Hematopoietic multipotent progenitor cell treated with erythropoietin and hydrocortisone succinate and interleukin-3 and kit ligand, for 6 days (in vitro differentiated cells): ENCODE measurements around the gene DOK5.
A peak's percentile ranks its signal among the peaks of the same experiment; 100 is the strongest.

Source experiments
- DNase-seq: peaks from one replicate; pipeline ENCODE4 v3.0.0-alpha.2; 2015

Gene DOK5

DNA sequence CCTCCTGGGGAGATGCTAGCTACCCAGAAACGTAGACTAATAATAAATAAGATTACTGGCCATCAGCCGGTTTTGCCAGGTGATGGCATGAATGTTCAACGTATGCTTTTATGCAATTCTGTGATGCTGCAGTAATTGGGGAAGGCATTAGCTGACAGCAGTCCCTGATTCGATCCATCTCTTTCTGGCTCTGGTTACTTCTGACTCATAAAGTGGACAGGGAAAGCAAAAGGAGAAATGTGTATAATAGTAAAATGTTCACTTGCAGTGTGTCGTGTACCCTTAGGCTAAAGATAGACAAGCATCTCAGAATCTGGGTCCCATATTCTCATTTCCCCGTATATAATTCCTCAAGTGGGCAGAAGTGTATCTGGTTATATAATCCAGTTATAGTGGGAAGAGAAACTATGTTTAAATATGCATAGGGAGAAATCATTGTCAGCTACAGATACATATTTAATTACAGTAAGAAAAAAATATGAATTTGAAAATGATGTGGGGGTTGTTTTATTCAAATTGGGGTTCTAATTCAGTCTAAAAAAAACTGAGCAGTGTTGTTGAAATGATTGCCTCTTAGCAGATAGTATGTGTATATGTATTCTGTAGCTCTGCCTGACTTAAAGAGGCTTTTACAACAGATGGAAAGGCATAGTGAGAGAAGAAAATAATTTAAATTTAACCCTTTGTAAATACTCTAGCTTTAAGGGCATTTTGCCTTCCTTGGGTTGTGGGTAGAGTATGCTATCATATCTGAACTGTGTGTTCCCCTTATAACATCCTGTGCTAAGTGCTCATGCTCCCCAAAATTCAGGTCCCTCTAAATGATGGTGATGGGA lies 40.6 kb downstream of the DOK5 start:
- no peak for DNase-seq

DNA sequence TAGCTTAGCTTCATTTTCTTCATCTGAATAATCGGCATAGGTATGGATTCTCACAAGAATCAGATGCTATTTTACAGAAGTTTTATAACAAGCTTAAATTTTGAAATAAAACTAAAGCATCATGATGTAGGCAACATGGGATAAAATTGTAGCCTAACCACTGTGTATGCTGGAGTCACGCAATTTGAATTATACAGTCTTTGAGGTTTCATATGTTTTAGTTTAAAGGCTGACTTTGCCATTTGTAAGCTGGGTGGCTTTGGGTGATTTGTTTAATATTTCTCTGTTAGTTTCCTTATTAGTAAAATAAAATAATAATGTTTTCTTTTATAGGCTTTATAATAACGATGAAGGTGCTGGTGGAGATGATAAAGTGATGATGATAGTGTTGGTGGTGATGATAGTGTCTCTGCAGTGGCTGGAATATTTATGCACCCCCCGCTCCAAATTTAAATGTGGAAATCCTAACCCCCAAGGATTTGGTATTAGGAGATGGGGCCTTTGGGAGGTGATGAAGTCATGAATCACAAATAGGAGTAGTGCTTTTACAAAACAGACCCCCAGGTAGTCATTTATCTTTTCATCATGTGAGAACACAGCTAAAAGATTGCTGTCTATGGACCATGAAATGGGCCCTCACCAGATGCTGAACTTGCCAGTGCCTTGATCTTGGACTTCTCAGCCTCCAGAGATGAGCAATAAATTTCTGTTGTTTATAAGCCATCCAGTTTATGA lies 42.0 kb downstream of the DOK5 start:
- no peak for DNase-seq

DNA sequence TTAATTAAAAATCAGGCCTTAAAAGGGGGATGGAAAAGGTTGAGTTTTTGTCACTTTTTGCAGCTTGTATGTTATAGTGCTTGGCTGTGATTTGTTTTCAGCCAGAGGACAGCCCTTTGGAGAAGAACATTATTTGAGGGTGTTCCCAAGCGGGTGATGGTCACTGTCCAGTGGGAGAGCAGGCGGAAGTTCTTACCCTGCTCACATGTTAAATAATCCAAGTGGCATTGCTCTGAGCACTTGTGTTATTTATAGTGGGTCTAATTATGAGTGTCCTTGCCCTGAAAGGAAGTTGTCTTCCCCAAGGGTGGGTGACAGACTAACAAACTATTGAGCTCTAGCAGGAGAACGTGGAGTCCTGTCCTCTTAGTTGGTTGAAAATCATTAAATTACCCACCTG lies 49.5 kb downstream of the DOK5 start:
- no peak for DNase-seq

DNA sequence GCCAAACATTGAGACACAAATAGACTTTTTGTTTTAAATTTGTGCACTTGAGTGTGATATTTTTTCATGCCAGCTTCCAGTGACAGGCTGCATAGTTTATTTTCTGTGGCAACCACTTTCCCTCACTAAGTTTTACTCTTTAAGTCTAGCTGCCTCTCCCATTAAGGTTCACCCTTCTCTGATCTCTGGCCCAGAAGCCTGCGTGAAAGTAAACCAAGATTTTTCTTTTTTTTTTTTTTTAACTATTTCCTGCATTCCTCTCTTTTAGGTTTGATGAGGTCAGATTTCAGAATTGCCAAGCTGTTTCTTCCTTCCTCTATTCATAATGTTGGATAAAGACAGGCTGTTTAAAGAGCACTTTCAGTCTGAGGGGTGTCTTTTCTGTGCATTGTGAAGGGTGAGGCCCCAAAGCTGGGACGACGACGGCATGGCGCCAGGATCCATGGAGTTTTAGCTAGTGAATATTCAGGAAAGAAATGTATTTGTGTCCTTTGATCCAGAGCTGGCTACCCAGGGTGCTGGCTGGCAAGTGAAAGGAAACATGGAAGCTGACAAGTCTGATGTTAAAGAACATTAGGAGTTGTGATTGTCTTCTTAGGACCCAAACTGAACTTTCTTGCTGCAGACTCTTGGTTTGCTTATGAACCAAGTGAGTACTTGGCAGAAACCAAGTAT lies 50.7 kb downstream of the DOK5 start:
- DNase-seq, result no peak

DNA sequence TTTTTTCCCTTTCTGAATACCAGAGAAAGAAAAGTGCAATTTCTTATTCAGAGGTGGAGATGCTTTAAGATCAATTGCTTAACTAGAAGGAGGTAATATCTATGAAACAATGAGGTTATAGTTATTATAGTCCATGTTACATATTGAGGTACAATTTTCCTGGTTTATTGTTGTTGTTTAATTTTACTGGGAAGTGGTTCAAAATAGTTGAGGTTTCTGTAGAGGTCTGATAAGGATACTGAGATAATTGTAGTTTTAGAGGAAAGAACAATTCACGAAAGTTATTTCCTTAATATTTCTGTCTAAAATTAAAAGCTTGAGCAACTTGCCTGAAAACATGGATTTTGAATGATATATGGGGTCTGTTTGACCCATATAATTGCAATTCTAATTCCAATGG lies 51.4 kb downstream of the DOK5 start:
- DNase-seq, result no peak

DNA sequence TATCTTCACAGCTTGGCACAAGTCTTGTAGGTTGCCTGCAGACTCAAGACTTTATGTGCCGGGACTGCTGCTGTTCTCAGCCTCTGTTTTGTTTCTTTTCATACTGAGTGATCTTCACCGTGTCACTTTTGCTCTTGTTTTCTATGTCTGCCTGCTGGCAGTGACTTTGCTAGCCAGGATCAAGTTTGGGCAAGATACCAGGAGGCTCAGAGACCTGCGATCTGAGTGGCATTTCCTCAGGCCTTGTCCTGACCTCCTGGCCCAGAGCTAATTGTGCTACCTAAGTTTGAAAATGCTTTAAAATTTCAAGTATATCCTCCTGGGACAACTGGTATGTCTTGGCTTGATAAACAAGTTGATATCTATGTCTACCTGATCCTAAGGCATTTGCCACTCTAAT lies 57.2 kb downstream of the DOK5 start:
- DNase-seq, result no peak

DNA sequence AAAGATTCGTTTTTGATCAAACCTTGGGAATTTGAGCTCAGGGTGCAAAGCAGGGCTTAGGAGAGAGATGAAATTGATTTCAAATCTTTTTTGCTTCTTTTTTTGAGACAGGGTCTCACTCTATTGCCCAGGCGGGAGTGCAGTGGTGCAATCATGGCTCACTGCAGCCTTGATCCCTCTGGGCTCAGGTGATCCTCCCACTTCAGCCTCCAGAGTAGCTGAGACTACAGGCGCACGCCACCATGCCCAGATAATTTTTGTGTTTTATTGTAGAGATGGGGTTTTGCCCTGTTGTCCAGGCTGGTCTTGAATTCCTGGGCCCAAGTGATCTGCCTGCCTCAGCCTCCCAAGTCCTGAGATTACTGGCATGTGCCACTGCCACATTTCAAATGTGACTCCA lies 58.7 kb downstream of the DOK5 start:
- DNase-seq, result no peak

DNA sequence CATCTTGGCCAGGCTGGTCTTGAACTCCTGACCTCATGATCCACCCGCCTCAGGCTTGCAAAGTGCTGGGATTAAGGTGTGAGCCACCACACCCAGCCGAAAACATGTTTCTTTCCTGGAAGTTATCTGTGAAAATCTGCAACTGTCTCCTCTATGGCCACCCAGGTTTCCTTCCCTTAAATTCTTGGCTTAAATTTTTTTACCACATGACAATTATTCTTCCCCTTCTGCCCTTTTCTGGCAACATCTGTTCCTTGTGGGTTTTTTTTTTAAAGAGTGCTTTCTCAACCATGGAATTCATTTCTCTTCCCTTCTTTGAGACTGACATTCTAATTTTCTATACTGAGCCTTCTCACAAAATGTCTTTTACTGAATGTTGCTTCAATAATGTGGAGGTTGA lies 59.6 kb downstream of the DOK5 start:
- DNase-seq, result peak; percentile 17

DNA sequence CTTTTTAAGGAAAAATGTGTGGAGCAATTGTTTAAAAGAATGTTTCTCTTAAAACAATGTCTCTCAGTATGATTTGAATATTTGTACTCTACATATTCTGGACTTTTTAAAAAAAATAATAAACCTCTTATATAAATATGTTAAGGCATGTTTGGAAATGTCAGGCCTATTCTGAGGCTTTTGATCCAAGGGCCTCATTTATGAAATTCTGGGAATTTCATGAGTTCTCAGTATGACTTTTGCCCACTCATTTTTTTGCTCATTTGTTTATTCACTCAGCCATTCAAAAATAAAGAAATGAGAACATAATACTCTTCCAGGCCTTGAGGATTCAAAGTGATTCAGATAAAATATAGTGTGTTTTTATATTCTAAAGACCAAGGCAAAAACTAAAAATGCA lies 60.4 kb downstream of the DOK5 start:
- no peak for DNase-seq

DNA sequence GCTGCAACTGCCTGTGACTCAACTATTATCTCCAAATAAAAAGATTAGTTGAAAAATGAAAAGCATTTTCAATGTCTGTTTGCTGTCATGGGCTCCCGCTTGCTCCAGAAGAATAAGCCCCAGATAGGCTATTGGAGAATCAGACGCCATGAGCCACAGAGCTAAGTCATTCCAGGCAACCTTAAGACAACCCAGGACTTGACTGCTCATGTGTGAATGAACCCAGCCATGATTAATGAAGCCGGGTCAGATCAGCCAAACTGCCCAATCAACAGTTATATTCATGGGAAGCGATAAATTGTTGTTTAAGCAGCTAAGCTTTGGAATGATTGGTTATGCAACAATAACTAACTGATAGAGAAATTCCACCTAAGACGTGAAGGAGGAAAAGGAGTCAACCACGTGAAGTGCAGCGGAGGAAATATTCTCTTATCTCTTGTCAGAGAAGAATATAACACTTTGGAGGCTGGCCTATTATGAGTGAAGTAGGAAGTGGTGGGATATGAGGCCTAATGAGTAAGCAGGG lies 64.2 kb downstream of the DOK5 start:
- no peak for DNase-seq

DNA sequence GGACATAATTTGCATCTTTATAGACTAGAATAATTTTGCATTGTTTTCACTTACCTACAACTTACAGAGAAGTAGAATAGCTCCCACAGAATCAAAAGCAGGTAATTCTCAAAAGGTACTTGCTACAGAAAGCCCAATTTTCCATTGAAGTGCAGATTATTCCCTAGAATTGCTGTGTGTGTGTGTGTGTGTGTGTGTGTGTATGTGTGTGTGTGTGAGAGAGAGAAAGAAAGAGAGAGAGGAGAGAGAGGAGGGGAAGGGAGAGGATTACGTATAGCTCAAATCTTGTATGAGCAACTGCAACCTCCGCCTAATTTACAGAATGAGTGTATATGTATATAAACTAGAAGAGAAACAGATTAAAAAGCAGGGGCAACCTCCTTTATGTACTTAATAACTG lies 68.0 kb downstream of the DOK5 start:
- no peak for DNase-seq

DNA sequence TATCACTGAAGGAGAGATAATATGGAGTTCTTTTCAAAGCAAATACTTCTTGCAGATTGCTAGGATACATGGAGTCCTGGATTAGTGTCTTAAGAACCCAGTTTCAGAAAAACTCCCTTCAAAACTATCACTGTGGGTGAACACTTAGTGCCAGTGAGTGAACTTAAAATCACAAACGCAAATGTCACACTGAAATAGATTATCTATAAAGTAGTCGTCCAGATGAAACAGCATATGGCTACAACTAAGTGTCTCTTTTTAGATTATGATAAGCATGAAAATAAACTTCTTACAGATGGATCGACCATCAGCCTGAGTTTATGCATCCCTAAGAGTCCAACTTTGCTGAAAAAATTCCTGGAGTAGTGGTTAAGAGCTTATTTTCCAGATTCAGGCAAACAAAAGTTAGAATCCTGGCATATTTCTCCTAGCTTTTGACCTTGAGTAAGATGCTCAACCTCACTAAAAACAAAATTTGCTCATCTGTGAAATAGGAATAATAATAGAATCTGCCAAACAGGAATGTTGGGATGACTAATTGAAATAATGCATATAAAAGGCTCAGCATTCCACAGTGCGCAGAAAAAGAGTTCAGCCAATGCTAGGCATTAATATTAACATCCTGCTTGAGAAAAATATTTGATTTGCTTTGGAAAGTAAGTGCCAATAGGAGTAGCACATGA lies 70.4 kb downstream of the DOK5 start:
- DNase-seq, result no peak

DNA sequence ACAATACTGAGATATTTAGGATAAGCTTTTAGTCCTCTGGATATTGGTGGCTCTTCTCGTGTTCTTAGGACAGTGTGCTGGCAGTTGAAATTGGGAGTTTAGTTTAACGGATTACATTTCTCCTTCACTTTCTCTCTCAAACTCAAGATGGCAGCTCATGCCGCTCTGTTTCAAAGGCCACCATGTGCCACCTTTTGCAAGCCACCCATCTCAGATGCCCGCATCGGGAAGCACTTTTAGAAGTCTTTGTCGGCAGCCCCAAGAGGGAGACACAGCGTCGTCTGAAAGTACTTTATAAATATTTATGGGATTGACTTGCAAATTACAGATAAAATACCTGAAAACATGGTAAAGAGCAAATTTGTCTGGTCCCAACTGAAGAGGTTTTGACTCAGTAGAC lies 73.5 kb downstream of the DOK5 start:
- no peak for DNase-seq

DNA sequence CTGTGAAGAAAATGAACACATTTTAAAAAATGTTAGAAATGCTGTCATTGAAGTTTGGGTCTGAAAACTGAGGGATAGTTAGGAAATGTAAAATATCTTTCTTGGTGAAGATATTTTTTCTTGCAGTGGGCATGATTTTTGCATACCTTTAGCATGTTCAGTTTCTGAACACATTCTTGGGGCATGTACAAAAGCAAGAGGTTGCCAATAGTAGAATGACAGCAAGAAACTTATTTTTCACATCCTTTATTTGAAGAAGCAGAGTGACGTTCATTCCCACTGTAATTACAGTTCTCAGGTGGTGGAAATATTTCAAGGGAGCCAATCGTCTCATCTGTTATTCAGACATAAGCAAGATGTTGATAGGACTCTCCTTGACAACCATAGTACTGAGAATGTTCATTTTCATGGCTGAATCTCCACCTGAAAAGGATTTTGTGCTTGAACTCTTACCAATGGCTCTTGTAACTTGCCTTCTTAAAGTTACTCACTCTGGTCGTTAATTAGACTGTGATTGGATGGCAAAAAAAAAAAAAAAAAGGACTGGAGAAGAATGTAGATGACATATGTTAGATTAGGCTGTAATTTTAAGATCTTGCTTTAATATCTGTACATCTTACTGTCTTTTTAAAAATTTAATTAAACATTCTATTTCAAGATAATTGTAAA lies 74.4 kb downstream of the DOK5 start:
- no peak for DNase-seq

DNA sequence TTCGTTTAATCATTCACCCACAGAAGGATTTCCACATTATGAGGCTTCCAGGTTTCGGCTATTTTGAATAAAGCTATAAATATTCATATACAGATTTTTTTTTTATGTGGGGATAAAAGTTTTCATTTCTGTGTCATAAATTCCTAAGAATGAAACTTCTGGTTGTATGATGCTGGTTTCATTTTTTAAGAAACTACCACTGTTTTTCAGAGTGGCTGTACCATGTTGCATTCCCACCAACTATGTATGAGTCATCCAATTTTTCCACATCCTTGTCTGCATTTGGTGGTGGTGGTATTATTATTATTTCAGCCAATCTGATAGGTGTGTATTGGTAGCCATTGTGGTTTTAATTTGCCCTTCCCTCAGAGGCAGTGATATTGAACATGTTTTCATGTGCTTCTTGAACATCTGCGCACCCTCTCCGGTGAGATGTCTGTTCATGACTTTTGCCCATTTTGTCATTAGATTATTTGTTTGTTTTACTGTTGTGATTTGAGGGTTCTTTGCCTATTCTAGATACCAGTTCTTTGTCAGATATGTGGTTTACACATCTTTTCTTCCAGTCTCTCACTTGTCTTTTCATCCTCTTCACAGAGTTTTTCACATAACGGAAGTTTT lies 75.5 kb downstream of the DOK5 start:
- DNase-seq, result no peak

DNA sequence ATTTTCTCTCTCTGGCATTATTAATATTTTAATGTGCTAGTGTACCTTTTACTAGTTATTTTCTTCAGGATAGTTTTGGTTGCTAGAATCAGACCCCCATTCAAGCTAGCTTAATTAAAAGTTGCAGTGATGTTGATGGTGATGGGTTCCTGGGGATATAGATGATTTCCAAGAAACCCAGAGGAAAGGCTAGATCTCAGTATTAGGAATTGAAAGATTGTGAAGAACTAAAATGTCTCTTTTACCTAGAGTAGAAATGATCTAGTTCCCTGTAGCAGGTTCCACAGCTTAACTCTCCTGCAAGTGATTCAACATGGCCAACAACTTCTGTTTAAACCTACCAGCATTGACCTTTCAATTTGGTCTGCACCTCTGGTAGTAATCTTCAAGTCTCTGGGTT lies 78.6 kb downstream of the DOK5 start:
- no peak for DNase-seq

DNA sequence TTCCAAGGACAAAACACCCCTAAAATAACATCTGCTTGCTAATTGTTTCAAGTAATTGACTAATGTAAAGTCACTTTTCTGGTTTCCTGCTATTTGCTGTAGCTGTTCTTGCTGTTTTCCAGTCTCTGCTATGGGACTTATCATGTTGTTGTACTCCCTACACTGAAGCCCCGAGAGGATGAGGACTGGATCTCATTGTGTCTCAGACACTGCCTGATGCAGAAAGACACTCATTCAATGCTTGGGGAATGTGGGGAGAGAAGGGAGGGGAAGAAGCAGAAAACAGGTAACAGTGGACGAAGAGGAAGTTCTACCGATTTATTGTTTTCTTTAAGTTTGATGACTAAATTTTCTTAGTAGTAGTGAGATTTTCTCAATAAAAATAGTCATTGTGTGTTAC lies 79.8 kb downstream of the DOK5 start:
- no peak for DNase-seq

DNA sequence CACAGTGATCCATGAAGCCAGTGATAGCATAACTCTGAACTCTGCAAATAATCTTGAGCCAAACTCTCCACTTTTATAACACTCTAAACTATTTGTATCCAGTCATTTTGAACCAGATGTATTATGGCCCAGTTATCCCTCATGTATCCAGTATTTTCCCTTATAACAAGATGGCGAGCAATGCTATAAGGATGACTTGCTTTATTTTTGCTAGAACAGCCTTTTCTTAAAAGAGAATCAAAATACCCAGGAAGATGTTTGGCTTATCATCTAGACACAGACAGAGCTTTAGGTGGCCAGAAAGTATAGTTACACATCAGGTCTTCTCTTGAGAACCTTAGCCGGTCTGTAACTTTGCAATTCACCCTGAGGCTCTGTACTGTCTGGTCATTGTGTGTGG lies 81.0 kb downstream of the DOK5 start:
- DNase-seq, result no peak

DNA sequence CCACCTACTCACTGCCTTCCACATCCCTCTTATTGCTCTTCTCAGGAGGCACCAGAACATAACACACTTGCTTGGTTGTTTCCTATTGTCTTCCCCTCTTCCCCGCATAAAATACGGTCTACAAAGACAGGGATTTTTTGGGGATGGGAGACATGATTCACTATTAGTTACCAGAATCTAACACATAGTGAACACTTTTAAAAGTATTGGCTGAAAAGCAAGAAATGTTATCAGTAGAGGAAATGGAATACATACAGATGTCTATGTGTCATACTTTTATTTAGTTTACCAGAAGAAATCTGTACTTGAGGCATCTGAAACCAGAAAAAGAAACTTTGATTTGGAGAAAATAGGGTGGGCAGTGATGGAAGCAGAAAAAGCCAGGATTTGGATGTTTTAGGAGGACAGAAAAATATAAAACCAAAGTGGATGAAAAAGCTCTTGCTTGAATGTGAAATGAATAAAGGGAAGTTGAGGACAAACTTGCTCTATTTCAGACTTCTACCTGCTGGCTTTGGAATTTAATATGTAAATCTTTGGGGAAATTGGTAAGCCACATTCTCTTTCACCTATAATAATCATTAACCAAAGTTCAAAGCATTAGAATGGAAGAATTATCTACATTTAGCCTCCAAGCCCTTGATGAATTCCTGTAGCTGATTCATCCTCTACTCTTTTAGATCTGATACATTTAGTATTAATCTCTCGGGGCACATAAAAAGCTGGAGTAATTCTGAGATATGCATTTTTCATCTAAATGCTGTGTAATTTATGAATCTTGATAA lies 82.6 kb downstream of the DOK5 start:
- no peak for DNase-seq

DNA sequence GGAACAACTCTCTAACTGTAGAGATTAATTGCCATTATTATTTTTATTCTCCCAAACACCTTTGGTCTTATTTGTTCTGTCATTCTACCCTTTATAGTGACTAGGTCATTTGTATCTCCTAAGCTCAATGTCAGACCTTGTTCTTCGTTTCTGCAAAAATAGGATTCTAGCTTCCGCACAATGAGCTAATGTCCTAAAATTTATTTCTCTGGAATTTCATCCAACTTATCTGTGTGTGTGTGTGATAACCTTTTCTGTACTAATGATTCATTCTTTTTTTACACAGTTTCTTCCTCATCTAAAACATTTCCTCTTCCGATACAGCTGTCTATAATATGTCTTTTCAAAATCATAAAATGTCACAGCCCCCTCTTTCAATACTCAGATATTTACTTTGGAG lies 84.5 kb downstream of the DOK5 start:
- no peak for DNase-seq

DNA sequence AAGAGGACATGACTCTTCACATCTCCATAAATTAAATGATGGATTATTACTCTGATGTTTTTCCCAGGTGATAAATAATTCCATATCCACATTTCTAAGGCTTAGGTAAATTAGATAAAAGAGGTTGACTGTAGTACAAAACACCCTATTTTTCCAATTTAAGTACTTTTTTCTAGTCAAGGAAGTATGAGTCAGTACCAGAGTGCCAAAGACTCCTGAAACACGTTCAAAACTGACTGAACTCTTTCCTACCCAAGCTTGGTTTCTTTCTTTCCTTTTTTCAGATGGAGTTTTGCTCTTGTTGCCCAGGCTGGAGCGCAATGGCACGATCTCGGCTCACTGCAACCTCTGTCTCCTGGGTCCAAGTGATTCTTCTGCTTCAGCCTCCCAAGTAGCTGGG lies 85.0 kb downstream of the DOK5 start:
- no peak for DNase-seq
